K562 (cell line): ENCODE data around the gene ACCSL. TPM values are rescaled to one million over a fixed set of nuclear protein-coding genes. Genes with fewer than 3 reads are reported as not detected.
A peak's percentile ranks its signal among the peaks of the same experiment; 100 is the strongest.

ENCODE experiments used
- ETV1 ChIP-seq: fragments of 450-650 bp; conservative IDR thresholded peaks from 2 replicates; pipeline ENCODE4 v1.6.1; 2016; ENCODE audit warnings: missing genetic modification characterization, control low read depth, low read depth, missing compliant biosample characterization
- GATA2 ChIP-seq: sonication (generic); formaldehyde crosslinking; IDR thresholded peaks from 2 replicates; pipeline ENCODE4 v1.4.0; 2020; ENCODE audit warnings: mild to moderate bottlenecking, missing genetic modification reagents
- HNRNPLL ChIP-seq: fragments of 200-400 bp; formaldehyde crosslinking; IDR thresholded peaks from 2 replicates; pipeline ENCODE4 v1.6.1; 2017; ENCODE audit warnings: low read length, low read depth, mild to moderate bottlenecking; ENCODE audit not compliant: poor library complexity, severe bottlenecking
- IRF2 ChIP-seq: sonication (generic); formaldehyde crosslinking; IDR thresholded peaks from 2 replicates; pipeline ENCODE4 v1.8.1; 2022; ENCODE audit warnings: mild to moderate bottlenecking, missing genetic modification reagents
- KAT7 ChIP-seq: sonication (generic); formaldehyde crosslinking; IDR thresholded peaks from 2 replicates; pipeline ENCODE4 v1.8.0; 2022; ENCODE audit warnings: missing genetic modification reagents, mild to moderate bottlenecking, borderline replicate concordance
- MCM5 ChIP-seq: fragments of 450-650 bp; IDR thresholded peaks from 2 replicates; pipeline ENCODE4 v1.6.1; 2016; ENCODE audit warnings: low read depth
- NR2C2 ChIP-seq, 2 experiments: fragments of 200-800 bp in 1 of 2; sonication (Bioruptor generic) in 1 of 2; sonication (generic) in 1 of 2; formaldehyde crosslinking in 1 of 2; IDR thresholded peaks; 2 replicates each; pipeline versions ENCODE4 v1.6.1 to v1.8.0; 2016 to 2022; ENCODE audit warnings: mild to moderate bottlenecking in 1 of 2, missing compliant biosample characterization in 1 of 2, missing genetic modification characterization in 1 of 2, missing genetic modification reagents in 1 of 2
- PHB ChIP-seq: fragments of 250-450 bp; sonication (Bioruptor Pico); IDR thresholded peaks from 2 replicates; pipeline ENCODE4 v1.5.0; 2021
- POLR2AphosphoS2 ChIP-seq: IDR thresholded peaks from 2 replicates; pipeline ENCODE4 v1.6.1; 2012; ENCODE audit warnings: low read length, improper control_type of control experiment
- POLR2G ChIP-seq: fragments of 200-400 bp; formaldehyde crosslinking; IDR thresholded peaks from 2 replicates; pipeline ENCODE4 v1.6.1; 2017; ENCODE audit warnings: low read depth, mild to moderate bottlenecking, antibody characterized with exemption, low read length, moderate library complexity
- PTRF ChIP-seq: fragments of 450-650 bp; IDR thresholded peaks from 2 replicates; pipeline ENCODE4 v1.6.1; 2016; ENCODE audit warnings: mild to moderate bottlenecking, missing genetic modification characterization, missing compliant biosample characterization
- RAD21 ChIP-seq, 2 experiments: fragments of 250-450 bp in 1 of 2; fragments of 450-650 bp in 1 of 2; sonication (Bioruptor Pico) in 1 of 2; formaldehyde crosslinking in 1 of 2; IDR thresholded peaks in 1 of 2; conservative IDR thresholded peaks in 1 of 2; 2 replicates each; pipeline versions ENCODE4 v1.4.0 to v1.8.0; 2020 to 2022; ENCODE audit warnings: mild to moderate bottlenecking in 2 of 2, moderate library complexity in 1 of 2
- RCOR1 ChIP-seq, 2 experiments: IDR thresholded peaks; 2 replicates each; pipeline ENCODE4 v1.6.1; 2012; ENCODE audit warnings: low read depth in 2 of 2, low read length in 2 of 2, borderline replicate concordance in 1 of 2, improper control_type of control experiment in 1 of 2
- TAF15 ChIP-seq: fragments of 200-400 bp; formaldehyde crosslinking; IDR thresholded peaks from 2 replicates; pipeline ENCODE4 v1.6.1; 2017; ENCODE audit warnings: mild to moderate bottlenecking, low read depth, low read length, moderate library complexity
- TAF9B ChIP-seq: fragments of 450-650 bp; IDR thresholded peaks from 2 replicates; pipeline ENCODE4 v1.6.1; 2018; ENCODE audit warnings: mild to moderate bottlenecking; ENCODE audit not compliant: partially characterized antibody
- TEAD2 ChIP-seq: fragments of 450-650 bp; IDR thresholded peaks from 2 replicates; pipeline ENCODE4 v1.6.1; 2016; ENCODE audit warnings: missing genetic modification characterization, control low read depth, missing compliant biosample characterization
- ZKSCAN8 ChIP-seq: fragments of 200-800 bp; sonication (Bioruptor generic); IDR thresholded peaks from 2 replicates; pipeline ENCODE4 v1.6.1; 2016; ENCODE audit warnings: missing genetic modification characterization, missing compliant biosample characterization
- ZNF133 ChIP-seq: fragments of 250-450 bp; sonication (Bioruptor Pico); IDR thresholded peaks from 2 replicates; pipeline ENCODE4 v1.4.0; 2020; ENCODE audit warnings: mild to moderate bottlenecking
- ZNF696 ChIP-seq: fragments of 250-450 bp; sonication (Bioruptor Pico); conservative IDR thresholded peaks from 2 replicates; pipeline ENCODE4 v1.4.0; 2020; ENCODE audit warnings: mild to moderate bottlenecking, moderate library complexity
- polyA plus RNA-seq, 8 experiments: library from polyadenylated mRNA; depleted of rRNA in 4 of 8; stranded (reverse) in 5 of 8; unstranded in 3 of 8; fragments of >200 nt; fragmentation: Nextera tagmentation in 2 of 8; fragmentation: Illumina TruSeq in 1 of 8; extraction: Ambion mirVana in 2 of 8; extraction: Trizol in 1 of 8; gene quantifications; 2 replicates each; pipeline versions ENCODE4 v1.2.1 to v1.2.3, GENCODE V29; 2011 to 2014; ENCODE audit warnings: inconsistent platforms in 1 of 8, missing spikeins in 1 of 8
- total RNA-seq, 7 experiments: library from RNA; depleted of rRNA in 6 of 7; stranded (reverse); fragments of >200 nt in 6 of 7; fragmentation: Illumina TruSeq in 2 of 7; extraction: Trizol in 2 of 7; gene quantifications; 2 replicates each; pipeline versions ENCODE4 v1.2.1 to v1.2.3, GENCODE V29; 2011 to 2021; ENCODE audit warnings: low replicate concordance in 1 of 7
- TF ChIP-seq, protein P1 (sequence below): IDR thresholded peaks from 2 replicates; pipeline ENCODE4 v1.6.1; 2011; ENCODE audit warnings: borderline replicate concordance, low read depth, mild to moderate bottlenecking, moderate library complexity, low read length; ENCODE audit not compliant: insufficient read depth, poor library complexity, severe bottlenecking
- TF ChIP-seq, protein P2 (sequence below): fragments of 450-650 bp; formaldehyde crosslinking; IDR thresholded peaks from 2 replicates; pipeline ENCODE4 v1.4.0; 2020; ENCODE audit warnings: mild to moderate bottlenecking, moderate library complexity
- TF ChIP-seq, protein P3 (sequence below), 3 experiments: IDR thresholded peaks in 2 of 3; conservative IDR thresholded peaks in 1 of 3; 2 replicates each; pipeline ENCODE4 v1.5.1; 2011 to 2012; ENCODE audit warnings: low read length in 3 of 3, mild to moderate bottlenecking in 3 of 3, control low read depth in 2 of 3, improper control_type of control experiment in 1 of 3, inconsistent platforms in 1 of 3, low read depth in 1 of 3, mixed read lengths in 1 of 3, moderate library complexity in 1 of 3; ENCODE audit not compliant: insufficient read depth in 2 of 3

ACCSL gene
- total and polyA plus RNA-seq, 9 of the 15 experiments (the other 6 are each of a cell fraction or from before 2014, with no cell fraction given) = not detected

DNA sequence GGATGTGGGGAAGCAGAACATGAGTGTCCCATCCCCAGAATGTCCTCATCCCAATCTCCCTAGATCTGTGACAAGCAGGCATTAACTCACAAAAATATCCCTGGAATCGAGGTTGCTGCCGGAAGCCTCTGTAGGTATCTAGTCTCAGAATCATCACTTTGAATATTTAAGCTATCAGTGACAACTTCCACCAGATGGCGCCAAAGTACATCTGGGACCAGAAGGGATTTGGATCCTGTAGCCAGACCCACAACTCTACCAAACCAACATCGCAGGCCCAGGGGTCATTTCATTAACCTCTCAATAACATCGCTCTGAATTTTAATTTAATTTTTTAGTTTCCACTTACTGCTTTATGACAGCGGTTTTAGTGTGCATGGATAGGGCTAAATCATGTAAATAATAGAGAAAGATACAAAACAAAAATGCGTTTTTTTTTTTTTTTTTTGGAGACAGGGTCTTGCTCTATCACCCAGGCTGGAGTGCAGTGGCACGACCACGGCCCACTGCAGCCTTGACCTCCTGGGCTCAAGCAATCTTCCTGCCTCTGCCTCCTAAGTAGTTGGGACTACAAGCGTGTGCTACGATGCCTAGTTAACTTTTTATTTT is 46.6 kb downstream of the ACCSL start (continued):
- TF ChIP-seq, protein P1, sequence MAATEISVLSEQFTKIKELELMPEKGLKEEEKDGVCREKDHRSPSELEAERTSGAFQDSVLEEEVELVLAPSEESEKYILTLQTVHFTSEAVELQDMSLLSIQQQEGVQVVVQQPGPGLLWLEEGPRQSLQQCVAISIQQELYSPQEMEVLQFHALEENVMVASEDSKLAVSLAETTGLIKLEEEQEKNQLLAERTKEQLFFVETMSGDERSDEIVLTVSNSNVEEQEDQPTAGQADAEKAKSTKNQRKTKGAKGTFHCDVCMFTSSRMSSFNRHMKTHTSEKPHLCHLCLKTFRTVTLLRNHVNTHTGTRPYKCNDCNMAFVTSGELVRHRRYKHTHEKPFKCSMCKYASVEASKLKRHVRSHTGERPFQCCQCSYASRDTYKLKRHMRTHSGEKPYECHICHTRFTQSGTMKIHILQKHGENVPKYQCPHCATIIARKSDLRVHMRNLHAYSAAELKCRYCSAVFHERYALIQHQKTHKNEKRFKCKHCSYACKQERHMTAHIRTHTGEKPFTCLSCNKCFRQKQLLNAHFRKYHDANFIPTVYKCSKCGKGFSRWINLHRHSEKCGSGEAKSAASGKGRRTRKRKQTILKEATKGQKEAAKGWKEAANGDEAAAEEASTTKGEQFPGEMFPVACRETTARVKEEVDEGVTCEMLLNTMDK = peak; percentile 39
- no peak for TF ChIP-seq IRF2 (CRISPR knock-in tag)
- peak; percentile 52; the same call in 1 of the 2 replicates for TF ChIP-seq POLR2AphosphoS2
- TF ChIP-seq TAF9B = no peak
- TF ChIP-seq ZNF696 = no peak
- TF ChIP-seq, protein P2, sequence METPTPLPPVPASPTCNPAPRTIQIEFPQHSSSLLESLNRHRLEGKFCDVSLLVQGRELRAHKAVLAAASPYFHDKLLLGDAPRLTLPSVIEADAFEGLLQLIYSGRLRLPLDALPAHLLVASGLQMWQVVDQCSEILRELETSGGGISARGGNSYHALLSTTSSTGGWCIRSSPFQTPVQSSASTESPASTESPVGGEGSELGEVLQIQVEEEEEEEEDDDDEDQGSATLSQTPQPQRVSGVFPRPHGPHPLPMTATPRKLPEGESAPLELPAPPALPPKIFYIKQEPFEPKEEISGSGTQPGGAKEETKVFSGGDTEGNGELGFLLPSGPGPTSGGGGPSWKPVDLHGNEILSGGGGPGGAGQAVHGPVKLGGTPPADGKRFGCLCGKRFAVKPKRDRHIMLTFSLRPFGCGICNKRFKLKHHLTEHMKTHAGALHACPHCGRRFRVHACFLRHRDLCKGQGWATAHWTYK = no peak
- TF ChIP-seq PTRF (tag) = no peak
- no peak for TF ChIP-seq HNRNPLL
- no peak for TF ChIP-seq KAT7
- no peak for TF ChIP-seq ZKSCAN8
- TF ChIP-seq GATA2 = 0 out of 2 replicates have a peak, but pooled peaks have one; percentile 26
- TF ChIP-seq, protein P3, sequence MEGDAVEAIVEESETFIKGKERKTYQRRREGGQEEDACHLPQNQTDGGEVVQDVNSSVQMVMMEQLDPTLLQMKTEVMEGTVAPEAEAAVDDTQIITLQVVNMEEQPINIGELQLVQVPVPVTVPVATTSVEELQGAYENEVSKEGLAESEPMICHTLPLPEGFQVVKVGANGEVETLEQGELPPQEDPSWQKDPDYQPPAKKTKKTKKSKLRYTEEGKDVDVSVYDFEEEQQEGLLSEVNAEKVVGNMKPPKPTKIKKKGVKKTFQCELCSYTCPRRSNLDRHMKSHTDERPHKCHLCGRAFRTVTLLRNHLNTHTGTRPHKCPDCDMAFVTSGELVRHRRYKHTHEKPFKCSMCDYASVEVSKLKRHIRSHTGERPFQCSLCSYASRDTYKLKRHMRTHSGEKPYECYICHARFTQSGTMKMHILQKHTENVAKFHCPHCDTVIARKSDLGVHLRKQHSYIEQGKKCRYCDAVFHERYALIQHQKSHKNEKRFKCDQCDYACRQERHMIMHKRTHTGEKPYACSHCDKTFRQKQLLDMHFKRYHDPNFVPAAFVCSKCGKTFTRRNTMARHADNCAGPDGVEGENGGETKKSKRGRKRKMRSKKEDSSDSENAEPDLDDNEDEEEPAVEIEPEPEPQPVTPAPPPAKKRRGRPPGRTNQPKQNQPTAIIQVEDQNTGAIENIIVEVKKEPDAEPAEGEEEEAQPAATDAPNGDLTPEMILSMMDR (IDR thresholded peaks at IDR 0.05 in 2 of 3, conservative IDR thresholded peaks at IDR 0.05 in 1 of 3; ENCODE audit: insufficient read depth in 2 of 3, low read depth in 1 of 3, low read length in 3 of 3) = peak; percentile 75 to 86 (median 79)
- peak in 1 of 2 experiments; percentile 74; a peak in 2 of 4 replicates for TF ChIP-seq RCOR1 (IDR thresholded peaks at IDR 0.05; ENCODE audit: borderline replicate concordance in 1 of 2, low read depth in 2 of 2, low read length in 2 of 2)
- TF ChIP-seq ZNF133 (CRISPR knock-in tag) = no peak
- TF ChIP-seq TAF15 = no peak
- TF ChIP-seq POLR2G = no peak
- TF ChIP-seq PHB (CRISPR knock-in tag) = no peak
- TF ChIP-seq NR2C2 (CRISPR knock-in tag; IDR thresholded peaks at IDR 0.05) = no peak
- TF ChIP-seq NR2C2 (tag; IDR thresholded peaks at IDR 0.05) = no peak
- TF ChIP-seq TEAD2 (tag) = no peak
- TF ChIP-seq RAD21 (CRISPR knock-in tag; conservative IDR thresholded peaks at IDR 0.05 in 1 of 2, IDR thresholded peaks at IDR 0.05 in 1 of 2) = peak; percentile 55 to 61
- TF ChIP-seq ETV1 (tag) = peak; percentile 40
- TF ChIP-seq MCM5 = no peak
